ENCODE measurements around the gene MEIOC. TPM values are rescaled to one million over a fixed set of nuclear protein-coding genes. Genes with fewer than 3 reads are reported as not detected.

Gene MEIOC
- total RNA-seq, 1 donor from 2014 or later = not detected

- DNase-seq (ENCODE audit: low read depth in 2 of 2) = peak; percentile 90 to 92
These were observed 52.4 kb downstream of the MEIOC start, which contains the start of gene DBF4B for GRCh38 chr17:44708401-44709263. Gene DBF4B (plus strand): TSS chr17:44708665. CDS start chr17:44708821, 156 bp downstream.

- no peak for DNase-seq (ENCODE audit: low read depth in 2 of 2)
These were observed 63.2 kb downstream of the MEIOC start for GRCh38 chr17:44719444-44719843.

- no peak for DNase-seq (ENCODE audit: low read depth in 2 of 2)
These were observed 66.0 kb downstream of the MEIOC start for GRCh38 chr17:44722254-44722653.

Other genes starting within 250 kb of the MEIOC start
- 6.9 and 8.5 TPM in 2 replicates for gene GPATCH8, start 153.1 kb upstream of the MEIOC start, total RNA-seq
- under 0.01 and 0.22 TPM in 2 replicates for gene FZD2, start 99.0 kb upstream of the MEIOC start, total RNA-seq
- 24.0 and 25.6 TPM in 2 replicates for gene CCDC43, start 33.3 kb downstream of the MEIOC start, total RNA-seq
- 1.6 and 2.2 TPM in 2 replicates for gene DBF4B, start 52.2 kb downstream of the MEIOC start, total RNA-seq
- gene ADAM11, start 102.5 kb downstream of the MEIOC start, total RNA-seq = under 0.01 TPM in 2 replicates
- 3.9 and 5.2 TPM in 2 replicates for gene GJC1, start 173.8 kb downstream of the MEIOC start, total RNA-seq
- gene HIGD1B, start 191.4 kb downstream of the MEIOC start, total RNA-seq = not detected in 2 replicates
- 116 and 136 TPM in 2 replicates for gene EFTUD2, start 243.0 kb downstream of the MEIOC start, total RNA-seq

All from lung microvascular endothelial cell (primary cell).